ENCODE measurements around the gene KITLG. TPM values are rescaled to one million over a fixed set of nuclear protein-coding genes. Genes with fewer than 3 reads are reported as not detected.
"Not testable (repeated sequence)": the region's sequence is repeated elsewhere in the genome, so short reads cannot be mapped to it uniquely, and the experiment has no call there.

Gene KITLG
- total and polyA plus RNA-seq, 4 donors, result 15.4 to 34.3 (median 20.2) TPM

DNA sequence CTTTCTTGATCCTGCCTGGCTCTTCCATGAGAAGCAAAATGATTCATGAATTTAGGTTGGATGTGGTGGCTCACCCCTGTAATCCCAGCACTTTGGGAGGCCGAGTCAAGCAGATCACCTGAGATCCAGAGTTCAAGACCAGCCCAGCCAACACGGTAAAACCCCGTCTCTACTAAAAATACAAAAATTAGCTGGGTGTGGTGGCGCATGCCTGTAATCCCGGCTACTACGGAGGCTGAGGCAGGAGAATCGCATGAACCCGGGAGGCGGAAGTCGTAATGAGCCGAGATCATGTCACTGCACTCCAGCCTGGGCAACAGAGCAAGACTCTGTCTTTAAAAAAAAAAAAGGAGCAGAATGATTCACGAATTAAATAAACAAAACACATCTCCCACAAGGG lies 72.4 kb downstream of the KITLG start:
- H3K4me1 ChIP-seq (ENCODE audit: control insufficient read depth, insufficient read depth, low read length); H3K4me3 ChIP-seq (ENCODE audit: low read depth, low read length); H3K27me3 ChIP-seq (ENCODE audit: control insufficient read depth, insufficient read depth, low read length); DNase-seq (ENCODE audit: low read depth in 4 of 6, low spot score in 6 of 6); H3K36me3 ChIP-seq (ENCODE audit: control insufficient read depth, insufficient read depth, low read length); H3K9me3 ChIP-seq (ENCODE audit: control insufficient read depth, insufficient read depth, low read length); H3K27ac ChIP-seq (ENCODE audit: low read depth, low read length): not testable (repeated sequence)
- 98% methylated on average over 9 of the region's 12 CpGs for WGBS (ENCODE audit: insufficient coverage)

DNA sequence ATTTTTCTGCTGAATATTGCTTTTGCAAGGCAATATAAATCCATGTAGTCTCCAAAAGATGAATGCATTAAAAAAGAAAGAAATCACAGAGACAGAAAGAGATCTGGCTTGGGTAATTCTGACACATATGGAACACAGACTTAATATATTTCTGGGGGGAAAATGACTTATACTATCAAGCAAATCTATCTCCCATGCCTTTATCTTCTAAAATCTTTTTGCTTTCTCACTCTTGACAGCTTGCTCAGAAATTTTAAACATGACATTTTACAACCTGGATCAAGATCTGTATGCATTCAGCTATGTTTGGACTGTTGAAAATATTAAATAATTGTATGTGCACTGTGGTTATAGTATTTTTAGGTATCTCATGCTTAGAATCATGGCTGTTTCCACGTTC lies 73.0 kb downstream of the KITLG start:
- no peak overlapping the region for H3K27ac ChIP-seq (ENCODE audit: low read depth, low read length)
- no peaks in the 10 kb centered on the region for H3K27me3 ChIP-seq (ENCODE audit: control insufficient read depth, insufficient read depth, low read length)
- no peaks in the 10 kb centered on the region for H3K36me3 ChIP-seq (ENCODE audit: control insufficient read depth, insufficient read depth, low read length)
- WGBS (ENCODE audit: insufficient coverage), result no CpG with 5 or more reads among the region's 1 CpG
- no peak for DNase-seq (ENCODE audit: low read depth in 4 of 6, low spot score in 6 of 6)
- no peaks in the 10 kb centered on the region for H3K4me1 ChIP-seq (ENCODE audit: control insufficient read depth, insufficient read depth, low read length)
- no peaks in the 10 kb centered on the region for H3K9me3 ChIP-seq (ENCODE audit: control insufficient read depth, insufficient read depth, low read length)
- no peak overlapping the region for H3K4me3 ChIP-seq (ENCODE audit: low read depth, low read length)

DNA sequence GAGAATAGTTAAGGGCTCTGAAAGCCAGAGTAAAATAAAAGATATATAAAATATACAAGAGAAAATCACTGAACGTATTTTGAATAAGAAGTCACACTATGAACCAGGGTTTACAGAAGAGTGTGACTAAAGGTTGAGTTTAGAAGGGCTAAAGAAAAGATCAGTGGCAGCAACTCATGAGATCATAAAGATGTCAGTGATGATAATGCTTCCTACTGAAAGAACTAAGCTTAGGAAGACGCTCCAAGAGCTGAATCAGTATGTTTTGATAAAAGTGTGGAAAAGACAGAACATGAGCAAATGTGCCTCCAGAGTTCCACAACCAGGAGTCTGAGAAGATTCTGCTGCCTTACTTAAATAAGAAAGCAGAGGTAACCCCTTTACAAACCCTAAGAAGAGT lies 74.6 kb downstream of the KITLG start:
- DNase-seq (ENCODE audit: low read depth in 4 of 6, low spot score in 6 of 6), result no peak
- no peak overlapping the region for H3K27ac ChIP-seq (ENCODE audit: low read depth, low read length)
- H3K27me3 ChIP-seq (ENCODE audit: control insufficient read depth, insufficient read depth, low read length), result no peaks in the 10 kb centered on the region
- no peaks in the 10 kb centered on the region for H3K36me3 ChIP-seq (ENCODE audit: control insufficient read depth, insufficient read depth, low read length)
- 62% methylated on average over 1 of the region's 2 CpGs for WGBS (ENCODE audit: insufficient coverage)
- H3K9me3 ChIP-seq (ENCODE audit: control insufficient read depth, insufficient read depth, low read length), result no peaks in the 10 kb centered on the region
- no peaks in the 10 kb centered on the region for H3K4me1 ChIP-seq (ENCODE audit: control insufficient read depth, insufficient read depth, low read length)
- H3K4me3 ChIP-seq (ENCODE audit: low read depth, low read length), result no peak overlapping the region

DNA sequence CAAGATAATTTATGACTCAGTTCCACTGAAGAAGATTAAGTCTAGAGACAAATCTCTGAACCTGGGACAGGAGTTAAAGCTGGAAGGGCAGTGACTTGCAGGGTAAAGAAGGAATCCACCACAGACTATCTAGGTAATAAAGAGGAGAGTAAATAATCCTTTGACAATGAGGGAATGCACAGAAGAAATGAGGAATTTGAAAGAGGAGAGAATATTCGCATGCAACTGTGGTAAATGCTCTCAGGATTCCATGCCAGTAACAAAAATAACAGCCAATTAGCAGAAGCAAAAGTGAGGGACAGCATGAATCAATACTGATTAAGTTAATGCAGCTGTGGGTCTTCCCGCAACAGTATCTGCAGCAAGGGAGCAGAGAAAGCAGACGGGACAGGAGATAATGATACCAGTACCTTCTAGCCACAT lies 77.0 kb downstream of the KITLG start:
- no peak for DNase-seq (ENCODE audit: low read depth in 4 of 6, low spot score in 6 of 6)
- no peaks in the 10 kb centered on the region for H3K9me3 ChIP-seq (ENCODE audit: control insufficient read depth, insufficient read depth, low read length)
- H3K27ac ChIP-seq (ENCODE audit: low read depth, low read length), result no peak overlapping the region
- no peaks in the 10 kb centered on the region for H3K36me3 ChIP-seq (ENCODE audit: control insufficient read depth, insufficient read depth, low read length)
- H3K4me3 ChIP-seq (ENCODE audit: low read depth, low read length), result no peak overlapping the region
- H3K27me3 ChIP-seq (ENCODE audit: control insufficient read depth, insufficient read depth, low read length), result no peaks in the 10 kb centered on the region
- WGBS (ENCODE audit: insufficient coverage), result 100% methylated on average over 3 of the region's 3 CpGs
- H3K4me1 ChIP-seq (ENCODE audit: control insufficient read depth, insufficient read depth, low read length), result no peaks in the 10 kb centered on the region

DNA sequence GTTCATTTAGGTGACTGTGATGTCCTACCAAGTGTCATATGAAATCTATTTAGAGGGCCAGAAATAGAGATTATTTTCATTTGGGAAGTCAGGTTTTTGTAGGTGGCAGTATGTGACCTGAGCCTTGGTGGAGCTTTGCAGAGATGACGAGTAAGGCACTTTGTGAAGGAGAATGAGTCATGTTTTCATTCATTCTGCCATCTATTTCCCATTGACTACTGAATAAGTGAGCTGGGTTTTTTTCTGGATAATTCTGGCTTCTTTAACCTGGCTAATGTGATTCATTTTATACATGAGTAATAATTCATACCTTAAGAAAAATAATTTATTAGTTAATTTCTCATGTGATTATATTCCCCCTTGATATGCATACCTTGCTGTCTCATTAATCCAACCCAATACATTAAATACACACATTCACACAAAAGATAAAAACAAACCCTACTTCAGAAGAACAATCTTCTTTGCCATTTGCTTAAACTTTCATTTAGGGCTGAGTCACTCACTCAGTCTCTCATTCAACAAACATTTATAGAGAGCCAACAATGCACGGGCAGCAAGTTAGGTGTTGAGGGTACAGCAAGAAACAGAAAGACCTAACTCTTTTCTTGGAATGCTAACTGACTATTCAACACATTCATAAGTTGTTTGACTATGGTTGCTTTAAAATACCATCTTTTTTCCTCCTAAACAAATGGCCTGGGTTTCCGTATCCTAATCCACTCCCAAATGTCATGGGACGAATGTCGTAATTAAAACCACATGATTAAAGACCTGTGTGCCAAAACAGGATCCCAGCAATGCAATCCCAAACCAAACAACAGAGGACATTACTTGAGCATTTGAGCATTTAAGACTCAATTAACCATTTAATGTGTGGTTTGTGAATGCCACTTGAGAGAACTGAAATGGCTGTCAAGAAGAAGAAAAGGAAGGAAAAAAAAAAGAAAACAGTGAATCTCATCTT lies 78.0 kb downstream of the KITLG start:
- peak in 1 of 6 donors; percentile 39 for DNase-seq (ENCODE audit: low read depth in 4 of 6, low spot score in 6 of 6)
- Histone ChIP-seq H3K27ac (ENCODE audit: low read depth, low read length) (no peak overlapping the region), H3K36me3 (ENCODE audit: control insufficient read depth, insufficient read depth, low read length) (no peaks in the 10 kb centered on the region), H3K4me1 (ENCODE audit: control insufficient read depth, insufficient read depth, low read length) (no peaks in the 10 kb centered on the region), H3K27me3 (ENCODE audit: control insufficient read depth, insufficient read depth, low read length) (no peaks in the 10 kb centered on the region), H3K4me3 (ENCODE audit: low read depth, low read length) (no peak overlapping the region), H3K9me3 (ENCODE audit: control insufficient read depth, insufficient read depth, low read length) (no peaks in the 10 kb centered on the region)
- no CpG with 5 or more reads among the region's 5 CpGs for WGBS (ENCODE audit: insufficient coverage)

DNA sequence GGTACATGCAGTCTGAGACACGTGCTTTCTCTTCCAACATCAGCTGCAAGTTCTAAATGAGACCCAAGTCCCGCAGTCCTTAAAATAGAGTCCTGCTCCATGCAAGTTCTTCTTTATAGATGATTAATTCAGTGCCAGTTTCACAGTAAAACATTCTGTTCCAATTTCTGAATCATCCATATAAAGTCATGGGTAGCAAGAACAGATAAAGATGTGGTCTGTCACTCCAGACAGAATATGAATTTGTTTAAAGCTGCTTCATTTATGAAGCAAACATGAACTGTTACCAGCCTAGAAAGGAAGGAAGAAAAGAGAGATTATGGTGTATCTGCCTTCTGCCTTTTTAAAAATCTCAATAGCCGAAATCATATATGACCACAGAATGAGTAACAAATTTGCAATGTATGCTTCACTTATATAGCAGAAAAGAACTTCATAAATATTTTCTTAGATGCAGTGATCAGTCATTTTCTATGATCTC lies 83.3 kb downstream of the KITLG start:
- Histone ChIP-seq H3K4me1 (ENCODE audit: control insufficient read depth, insufficient read depth, low read length) (no peaks in the 10 kb centered on the region), H3K9me3 (ENCODE audit: control insufficient read depth, insufficient read depth, low read length) (no peaks in the 10 kb centered on the region), H3K4me3 (ENCODE audit: low read depth, low read length) (no peak overlapping the region), H3K27me3 (ENCODE audit: control insufficient read depth, insufficient read depth, low read length) (no peaks in the 10 kb centered on the region), H3K27ac (ENCODE audit: low read depth, low read length) (no peak overlapping the region), H3K36me3 (ENCODE audit: control insufficient read depth, insufficient read depth, low read length) (no peaks in the 10 kb centered on the region)
- WGBS (ENCODE audit: insufficient coverage), result 100% methylated on average over 2 of the region's 3 CpGs
- DNase-seq (ENCODE audit: low read depth in 4 of 6, low spot score in 6 of 6), result peak in 1 of 6 donors; percentile 66

DNA sequence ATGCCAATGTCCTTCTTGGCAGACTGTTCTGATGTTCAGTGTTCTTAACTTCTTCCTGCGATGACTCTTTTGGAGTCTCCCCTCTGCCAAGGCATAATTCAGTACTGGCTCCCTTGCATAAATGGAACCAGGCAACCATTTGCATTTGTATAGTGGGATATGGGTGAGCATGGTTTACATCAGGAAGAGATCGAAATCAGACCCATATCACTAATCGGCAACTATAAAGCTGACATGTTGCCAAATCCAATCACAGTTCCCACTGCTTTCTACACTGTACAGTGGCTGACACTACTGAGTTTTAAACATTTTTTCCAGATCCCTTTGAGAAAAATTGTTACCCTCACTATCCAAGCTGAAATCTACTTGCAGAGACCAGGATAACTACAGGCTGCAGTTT lies 83.8 kb downstream of the KITLG start:
- no peak overlapping the region for H3K27ac ChIP-seq (ENCODE audit: low read depth, low read length)
- H3K27me3 ChIP-seq (ENCODE audit: control insufficient read depth, insufficient read depth, low read length), result no peaks in the 10 kb centered on the region
- WGBS (ENCODE audit: insufficient coverage), result 74% methylated on average over 2 of the region's 3 CpGs
- H3K4me1 ChIP-seq (ENCODE audit: control insufficient read depth, insufficient read depth, low read length), result no peaks in the 10 kb centered on the region
- DNase-seq (ENCODE audit: low read depth in 4 of 6, low spot score in 6 of 6), result no peak
- H3K9me3 ChIP-seq (ENCODE audit: control insufficient read depth, insufficient read depth, low read length), result no peaks in the 10 kb centered on the region
- H3K36me3 ChIP-seq (ENCODE audit: control insufficient read depth, insufficient read depth, low read length), result no peaks in the 10 kb centered on the region
- no peak overlapping the region for H3K4me3 ChIP-seq (ENCODE audit: low read depth, low read length)

DNA sequence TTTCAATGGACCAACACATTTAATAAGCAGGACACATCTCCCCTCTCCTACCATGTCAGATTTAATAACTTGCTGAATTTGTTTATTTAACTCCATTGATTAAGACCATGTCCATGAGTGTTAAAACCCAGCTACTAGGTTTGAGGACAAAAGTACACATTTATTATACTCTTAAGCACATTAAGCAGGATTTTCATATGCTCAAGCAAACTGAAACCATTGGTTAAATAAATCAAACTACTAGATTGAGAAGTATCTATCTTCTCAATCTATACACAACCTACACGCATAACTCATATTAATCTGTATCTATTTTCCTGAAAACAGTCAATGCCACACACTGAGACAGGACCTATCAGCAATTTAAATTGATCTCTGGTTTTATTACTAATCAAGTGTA lies 85.2 kb downstream of the KITLG start:
- H3K4me3 ChIP-seq (ENCODE audit: low read depth, low read length), result no peak overlapping the region
- no peak overlapping the region for H3K27ac ChIP-seq (ENCODE audit: low read depth, low read length)
- H3K4me1 ChIP-seq (ENCODE audit: control insufficient read depth, insufficient read depth, low read length), result no peaks in the 10 kb centered on the region
- no CpG with 5 or more reads among the region's 1 CpG for WGBS (ENCODE audit: insufficient coverage)
- H3K27me3 ChIP-seq (ENCODE audit: control insufficient read depth, insufficient read depth, low read length), result no peaks in the 10 kb centered on the region
- no peaks in the 10 kb centered on the region for H3K9me3 ChIP-seq (ENCODE audit: control insufficient read depth, insufficient read depth, low read length)
- no peak for DNase-seq (ENCODE audit: low read depth in 4 of 6, low spot score in 6 of 6)
- H3K36me3 ChIP-seq (ENCODE audit: control insufficient read depth, insufficient read depth, low read length), result no peaks in the 10 kb centered on the region

DNA sequence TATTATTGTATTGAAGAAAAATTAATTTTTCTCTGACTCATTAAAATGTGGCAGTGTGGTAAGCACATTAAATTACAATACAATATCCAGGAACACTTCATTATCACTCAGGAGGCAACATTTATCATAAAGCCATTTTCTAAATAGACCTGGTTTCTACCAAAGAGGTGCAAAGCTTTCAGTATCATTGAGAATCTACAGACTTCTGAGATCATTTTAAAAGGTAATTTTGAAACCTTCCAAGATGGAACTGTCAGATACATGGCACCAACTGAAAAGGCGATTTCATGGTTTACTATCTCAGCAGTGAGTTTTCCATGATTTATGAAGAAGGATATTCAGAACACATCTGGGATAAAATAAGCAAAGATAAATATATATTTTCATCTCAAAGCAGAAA lies 85.8 kb downstream of the KITLG start:
- no peak for DNase-seq (ENCODE audit: low read depth in 4 of 6, low spot score in 6 of 6)
- H3K9me3 ChIP-seq (ENCODE audit: control insufficient read depth, insufficient read depth, low read length), result no peaks in the 10 kb centered on the region
- H3K36me3 ChIP-seq (ENCODE audit: control insufficient read depth, insufficient read depth, low read length), result no peaks in the 10 kb centered on the region
- no peaks in the 10 kb centered on the region for H3K4me1 ChIP-seq (ENCODE audit: control insufficient read depth, insufficient read depth, low read length)
- no peak overlapping the region for H3K4me3 ChIP-seq (ENCODE audit: low read depth, low read length)
- no CpG with 5 or more reads among the region's 1 CpG for WGBS (ENCODE audit: insufficient coverage)
- H3K27ac ChIP-seq (ENCODE audit: low read depth, low read length), result no peak overlapping the region
- H3K27me3 ChIP-seq (ENCODE audit: control insufficient read depth, insufficient read depth, low read length), result no peaks in the 10 kb centered on the region

DNA sequence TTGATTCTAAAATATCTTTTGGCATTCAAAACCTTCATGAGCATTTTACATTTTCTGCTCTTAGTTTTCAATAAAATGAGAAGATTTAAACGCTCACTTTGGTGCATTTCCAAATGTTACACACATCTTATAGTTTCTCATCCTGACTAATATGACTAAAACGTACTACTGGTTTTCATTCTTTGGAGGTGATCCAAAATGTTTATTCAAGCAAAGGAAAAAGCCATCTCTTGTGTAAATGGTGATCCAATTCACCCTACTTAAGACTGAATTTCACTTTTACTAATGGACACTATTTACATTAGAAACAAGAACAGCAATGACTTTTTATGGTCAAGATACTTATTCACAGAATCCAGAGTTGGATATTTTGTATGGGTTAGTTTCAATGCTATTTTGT lies 86.6 kb downstream of the KITLG start:
- Histone ChIP-seq H3K9me3 (ENCODE audit: control insufficient read depth, insufficient read depth, low read length) (no peaks in the 10 kb centered on the region), H3K36me3 (ENCODE audit: control insufficient read depth, insufficient read depth, low read length) (no peaks in the 10 kb centered on the region), H3K4me1 (ENCODE audit: control insufficient read depth, insufficient read depth, low read length) (no peaks in the 10 kb centered on the region), H3K27ac (ENCODE audit: low read depth, low read length) (no peak overlapping the region), H3K27me3 (ENCODE audit: control insufficient read depth, insufficient read depth, low read length) (no peaks in the 10 kb centered on the region), H3K4me3 (ENCODE audit: low read depth, low read length) (no peak overlapping the region)
- no CpG with 5 or more reads among the region's 2 CpGs for WGBS (ENCODE audit: insufficient coverage)
- no peak for DNase-seq (ENCODE audit: low read depth in 4 of 6, low spot score in 6 of 6)

Measured in spinal cord (tissue), 10 donors.